SKM-1 treated with dmso at 0.1 percent for 144 hours (cell line): Measurements from ENCODE around the gene YEATS4.
"Not testable (repeated sequence)": the region's sequence is repeated elsewhere in the genome, so short reads cannot be mapped to it uniquely, and the experiment has no call there.

Experiments used
- DNase-seq: peaks from one replicate; lab custom pipeline; 2025; ENCODE audit not compliant: unreplicated experiment; lab: John Stamatoyannopoulos, UW

The YEATS4 gene

GRCh38 chr12:69359531-69360347 is at the start of gene YEATS4:
YEATS4 (plus strand) TSS chr12:69359743; CDS start chr12:69359973, 230 bp downstream.
- DNase-seq = peak; percentile 76

- no peak for DNase-seq
Measured at GRCh38 chr12:69313209-69313608, 46.3 kb upstream of the YEATS4 start.

GRCh38 chr12:69316784-69317183 is 42.8 kb upstream of the YEATS4 start:
- DNase-seq = not testable (repeated sequence)

DNA sequence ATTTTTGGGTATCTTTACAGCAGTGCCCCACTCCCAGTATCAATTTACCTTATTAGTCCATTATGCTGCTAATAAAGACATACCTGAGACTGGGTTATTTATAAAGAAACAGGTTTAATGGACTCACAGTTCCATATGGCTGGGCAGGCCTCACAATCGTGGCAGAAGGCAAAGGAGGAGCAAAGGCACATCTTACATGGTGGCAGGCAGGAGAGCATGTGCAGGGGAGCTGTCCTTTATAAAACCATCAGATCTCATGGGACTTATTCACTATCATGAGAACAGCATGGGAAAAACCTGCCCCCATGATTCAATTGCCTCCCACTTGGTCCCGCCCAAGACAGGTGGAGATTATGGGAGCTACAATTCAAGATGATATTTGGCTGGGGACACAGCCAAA is 42.3 kb upstream of the YEATS4 start:
- not testable (repeated sequence) for DNase-seq

DNA sequence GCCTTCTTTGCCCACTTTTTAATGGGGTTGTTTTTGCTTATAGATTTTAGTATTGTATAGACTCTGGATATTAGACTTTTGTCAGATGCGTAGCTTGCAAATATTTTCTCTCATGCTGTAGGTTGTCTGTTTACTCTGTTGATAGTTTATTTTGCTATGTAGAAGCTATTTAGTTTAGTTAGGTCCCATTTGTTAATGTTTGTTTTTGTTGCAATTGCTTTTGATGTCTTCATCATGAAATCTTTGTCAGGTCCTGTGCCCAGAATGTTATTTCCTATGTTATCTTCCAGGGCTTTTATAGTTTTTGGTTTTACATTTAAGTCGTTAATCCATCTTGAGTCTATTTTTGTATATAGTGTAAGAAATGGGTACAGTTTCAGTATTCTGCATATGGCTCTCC is 41.3 kb upstream of the YEATS4 start:
- DNase-seq = no peak

DNA sequence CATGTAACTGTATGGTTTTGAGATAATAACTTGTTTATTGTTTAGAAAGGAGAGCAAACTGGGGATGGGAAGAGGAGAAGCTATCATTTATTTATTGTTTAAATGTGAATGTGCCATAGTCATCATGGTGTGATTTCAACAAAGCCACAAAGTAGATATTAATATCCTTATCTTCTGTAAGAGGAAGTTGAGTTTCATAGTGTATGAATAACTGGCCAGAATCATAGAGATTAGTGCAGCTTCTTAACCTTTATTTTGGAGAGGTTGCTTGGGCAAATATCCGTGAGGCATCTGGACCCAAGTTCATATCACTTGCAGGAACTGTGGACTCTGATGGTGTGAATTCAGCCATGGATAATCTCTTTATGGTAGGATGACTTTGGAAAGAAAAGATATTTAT is 38.2 kb upstream of the YEATS4 start:
- DNase-seq = no peak

DNA sequence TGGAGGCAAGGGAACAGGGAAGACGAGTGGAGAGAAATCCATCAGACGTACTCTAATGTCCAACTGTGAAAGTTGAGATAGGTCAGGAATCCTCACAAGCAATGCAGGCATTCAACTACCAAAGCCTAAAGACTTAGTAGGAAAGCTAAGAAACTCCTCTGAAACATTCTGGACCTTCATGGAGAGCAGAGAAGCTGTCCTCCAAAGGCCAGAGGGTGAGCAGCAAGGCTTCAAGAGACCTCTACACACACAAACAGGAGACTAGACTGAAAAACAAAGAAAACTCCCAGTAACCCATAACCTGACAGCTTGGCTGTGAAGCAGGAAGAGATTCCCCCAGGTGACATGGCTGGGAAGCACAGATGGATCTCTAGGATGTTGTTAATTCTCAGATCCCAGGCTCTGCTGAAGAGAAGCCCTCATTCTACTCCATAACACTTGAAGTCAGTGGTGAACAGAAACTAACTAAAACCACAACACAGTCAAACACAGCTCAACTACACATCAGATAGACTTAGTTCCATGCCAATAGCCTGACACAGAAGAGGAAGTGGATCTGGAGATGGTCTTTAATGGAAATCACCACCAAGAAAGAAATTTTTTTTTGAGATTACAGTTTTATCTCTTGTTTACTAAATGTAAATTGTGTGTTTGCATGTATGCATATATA is 34.6 kb upstream of the YEATS4 start:
- DNase-seq = no peak

- DNase-seq = no peak
Measured at GRCh38 chr12:69328426-69328825, 31.1 kb upstream of the YEATS4 start.

GRCh38 chr12:69329669-69330428 is 29.7 kb upstream of the YEATS4 start:
- DNase-seq = no peak

DNA sequence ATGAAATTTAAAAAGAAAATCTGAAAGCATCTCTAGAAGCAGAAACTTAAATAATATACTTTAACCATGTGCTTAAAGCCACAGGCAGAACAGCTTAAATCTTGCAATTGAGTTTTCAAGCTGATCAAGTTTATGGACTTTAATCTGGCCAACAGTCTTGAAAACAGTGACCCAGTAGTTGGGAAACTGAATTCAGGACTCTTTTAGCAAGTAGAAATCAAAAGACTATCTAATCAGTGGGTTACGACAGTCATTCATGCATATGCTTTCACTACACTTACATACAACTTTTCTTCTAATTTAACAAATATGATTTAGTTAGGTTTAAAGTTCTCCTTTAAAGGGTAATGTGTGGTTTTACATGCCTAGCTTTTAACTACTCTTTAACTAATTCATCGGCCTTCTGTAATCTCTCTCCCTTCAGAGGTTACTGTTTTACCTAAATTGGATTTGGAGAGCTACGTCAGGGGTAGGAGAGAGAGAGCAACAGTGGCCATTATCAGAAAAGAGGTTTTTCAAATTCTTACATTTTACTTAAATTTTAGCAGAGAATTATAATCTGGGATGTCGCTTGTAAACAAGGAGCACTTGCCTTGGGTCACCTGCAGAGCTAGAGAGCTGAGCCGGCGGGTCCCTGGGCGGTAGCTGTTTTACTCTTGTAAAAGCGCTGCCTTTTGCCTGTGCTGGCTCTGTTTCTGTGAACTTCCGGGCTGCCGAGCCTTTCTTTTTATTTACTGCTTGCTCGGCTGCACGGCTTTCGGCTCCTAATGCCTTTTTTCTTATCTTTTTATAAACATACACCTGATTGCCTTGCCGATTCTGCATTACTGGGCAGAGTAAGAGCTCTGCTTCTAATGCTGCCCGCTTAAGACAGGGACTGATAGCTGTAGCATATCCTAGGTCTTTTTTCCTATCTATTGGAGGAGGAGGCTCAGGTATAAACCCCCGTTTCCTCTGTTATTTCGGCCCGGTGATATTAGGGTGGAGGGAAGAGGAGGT is 28.8 kb upstream of the YEATS4 start:
- DNase-seq = no peak

DNA sequence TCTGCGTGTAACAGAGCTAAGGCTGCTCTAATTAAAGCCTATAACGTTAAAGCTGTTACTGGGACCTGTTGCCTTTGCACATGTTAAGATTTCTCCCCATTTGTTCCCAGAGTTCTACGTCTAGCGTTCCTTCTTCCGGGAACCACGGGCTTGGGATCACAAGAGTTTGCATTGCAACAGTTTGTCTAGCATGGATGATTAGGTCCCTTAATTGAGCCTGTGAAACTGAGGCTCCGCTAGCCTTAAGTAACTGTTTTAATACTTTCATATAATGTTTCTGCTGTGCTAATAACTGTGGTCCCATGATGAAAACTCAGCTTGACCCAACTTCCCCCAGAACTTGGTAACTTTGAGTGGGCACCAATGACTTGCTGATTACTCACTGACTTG is 28.0 kb upstream of the YEATS4 start:
- DNase-seq = no peak

DNA sequence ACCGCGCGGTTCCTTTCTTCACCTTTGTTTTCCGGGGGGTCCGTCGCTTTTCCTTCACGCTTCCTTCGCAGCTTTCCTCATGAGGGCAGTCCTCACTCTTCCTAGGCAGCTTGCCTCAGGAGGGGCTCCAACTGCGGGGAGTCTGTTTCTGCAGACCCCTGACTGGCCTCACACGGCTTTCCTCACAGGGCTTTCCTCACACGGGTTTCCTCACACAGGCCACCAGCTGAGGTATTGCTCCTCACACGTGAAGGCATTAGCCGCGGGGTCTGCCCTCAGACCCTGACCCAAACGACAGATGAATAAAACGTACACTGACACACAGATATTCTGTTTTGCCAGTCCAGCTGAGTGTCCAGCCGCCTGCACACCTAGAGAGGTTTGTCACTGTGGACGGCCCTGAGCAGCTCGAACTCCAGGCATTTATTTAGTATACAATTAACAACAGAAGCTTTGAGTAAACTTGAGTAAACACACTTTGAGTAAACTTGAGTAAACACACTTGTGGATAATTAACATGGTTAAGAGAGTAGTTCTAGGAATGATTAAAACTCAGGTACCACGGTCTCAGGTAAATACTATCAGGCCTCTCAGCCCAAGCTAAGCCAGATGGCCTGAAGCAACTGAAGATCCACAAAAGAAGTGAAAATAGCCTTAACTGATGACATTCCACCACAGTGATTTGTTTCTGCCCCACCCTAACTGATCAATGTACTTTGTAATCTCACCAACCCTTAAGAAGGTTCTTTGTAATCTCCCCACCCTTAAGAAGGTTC is 27.4 kb upstream of the YEATS4 start:
- DNase-seq = no peak

- no peak for DNase-seq
Measured at GRCh38 chr12:69332815-69333358, 26.7 kb upstream of the YEATS4 start.

DNA sequence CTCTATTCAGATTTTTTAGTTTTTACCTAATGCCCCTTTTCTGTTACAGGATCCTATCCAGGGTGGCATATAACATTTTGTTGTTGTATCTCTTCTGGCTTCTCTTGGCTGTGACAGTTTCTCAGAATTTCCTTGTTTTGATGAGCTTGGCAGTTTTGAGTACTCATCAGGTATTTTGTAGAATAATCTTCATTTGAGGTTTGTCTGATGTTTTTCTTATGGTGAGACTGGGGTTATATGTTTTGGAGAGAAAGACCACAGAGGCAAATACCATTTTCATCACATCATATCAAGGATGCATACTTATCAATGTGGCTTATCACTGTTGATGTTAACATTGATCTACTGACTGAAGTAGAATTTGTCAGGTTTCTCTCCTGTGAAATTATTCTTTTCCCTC is 25.4 kb upstream of the YEATS4 start:
- DNase-seq = no peak

- no peak for DNase-seq
Measured at GRCh38 chr12:69337311-69338090, 22.0 kb upstream of the YEATS4 start.

DNA sequence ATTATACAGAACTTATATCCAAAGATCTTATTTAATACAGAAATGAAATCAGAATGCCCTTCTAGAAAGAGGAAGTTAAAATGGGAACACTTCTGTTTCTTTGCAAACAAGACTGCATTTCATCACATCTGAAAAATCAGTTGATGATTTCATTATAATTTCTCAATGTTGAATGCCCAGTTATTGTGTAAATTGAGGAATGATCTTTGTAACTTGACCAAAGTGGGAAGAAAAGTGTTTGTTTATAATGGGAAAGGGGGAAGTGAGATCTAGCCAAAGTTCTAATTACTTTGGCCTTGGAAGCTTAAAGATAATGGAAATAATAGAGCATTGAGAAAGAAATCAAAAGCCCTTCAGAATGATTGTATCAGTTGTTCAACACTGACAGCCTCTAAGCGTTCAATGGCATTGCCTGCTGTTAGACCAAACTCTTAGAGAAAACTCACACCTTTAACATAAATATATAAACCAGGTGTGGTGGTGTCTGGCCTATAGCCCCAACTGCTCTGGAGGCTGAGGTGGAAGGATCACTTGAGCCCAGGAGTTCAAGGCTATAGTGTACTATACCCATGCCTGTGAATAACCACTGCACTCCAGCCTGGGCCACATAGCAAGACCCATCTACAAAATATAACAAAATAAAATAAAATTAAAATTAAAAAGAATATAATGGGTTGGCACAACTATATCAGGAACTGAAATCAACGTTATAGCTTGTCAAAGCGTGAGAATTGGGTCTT is 21.3 kb upstream of the YEATS4 start:
- peak; percentile 63 for DNase-seq

GRCh38 chr12:69338936-69339335 is 20.6 kb upstream of the YEATS4 start:
- DNase-seq = no peak

DNA sequence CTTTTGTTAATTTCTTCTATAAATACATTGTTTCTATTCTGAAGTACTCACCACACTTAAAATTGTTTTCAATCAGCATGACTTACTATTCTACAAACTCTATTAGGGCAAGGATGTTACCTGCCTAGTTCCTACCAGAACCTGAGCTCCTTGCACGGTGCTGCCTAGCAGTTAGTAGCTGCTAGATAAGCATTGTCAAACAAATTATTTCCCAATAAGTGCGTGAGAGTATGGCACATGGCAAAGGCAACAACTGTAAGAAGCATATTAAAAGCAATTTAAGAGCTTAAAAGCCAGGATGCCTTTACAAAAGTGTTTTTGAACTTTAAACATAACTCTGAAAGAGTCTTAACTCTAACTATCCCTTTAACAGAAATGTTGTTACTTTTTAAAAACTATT is 19.5 kb upstream of the YEATS4 start:
- DNase-seq = no peak
